GM21825 (cell line): ENCODE data around the gene ISCU.
"Not testable (repeated sequence)": the region's sequence is repeated elsewhere in the genome, so short reads cannot be mapped to it uniquely, and the experiment has no call there.

ENCODE experiments used
- ATAC-seq: cut with Tn5 transposase; IDR thresholded peaks from one replicate; pipeline ENCODE4 v1.9.1; 2021; ENCODE audit warnings: mild to moderate bottlenecking, moderate library complexity; ENCODE audit not compliant: unreplicated experiment

The ISCU gene

DNA sequence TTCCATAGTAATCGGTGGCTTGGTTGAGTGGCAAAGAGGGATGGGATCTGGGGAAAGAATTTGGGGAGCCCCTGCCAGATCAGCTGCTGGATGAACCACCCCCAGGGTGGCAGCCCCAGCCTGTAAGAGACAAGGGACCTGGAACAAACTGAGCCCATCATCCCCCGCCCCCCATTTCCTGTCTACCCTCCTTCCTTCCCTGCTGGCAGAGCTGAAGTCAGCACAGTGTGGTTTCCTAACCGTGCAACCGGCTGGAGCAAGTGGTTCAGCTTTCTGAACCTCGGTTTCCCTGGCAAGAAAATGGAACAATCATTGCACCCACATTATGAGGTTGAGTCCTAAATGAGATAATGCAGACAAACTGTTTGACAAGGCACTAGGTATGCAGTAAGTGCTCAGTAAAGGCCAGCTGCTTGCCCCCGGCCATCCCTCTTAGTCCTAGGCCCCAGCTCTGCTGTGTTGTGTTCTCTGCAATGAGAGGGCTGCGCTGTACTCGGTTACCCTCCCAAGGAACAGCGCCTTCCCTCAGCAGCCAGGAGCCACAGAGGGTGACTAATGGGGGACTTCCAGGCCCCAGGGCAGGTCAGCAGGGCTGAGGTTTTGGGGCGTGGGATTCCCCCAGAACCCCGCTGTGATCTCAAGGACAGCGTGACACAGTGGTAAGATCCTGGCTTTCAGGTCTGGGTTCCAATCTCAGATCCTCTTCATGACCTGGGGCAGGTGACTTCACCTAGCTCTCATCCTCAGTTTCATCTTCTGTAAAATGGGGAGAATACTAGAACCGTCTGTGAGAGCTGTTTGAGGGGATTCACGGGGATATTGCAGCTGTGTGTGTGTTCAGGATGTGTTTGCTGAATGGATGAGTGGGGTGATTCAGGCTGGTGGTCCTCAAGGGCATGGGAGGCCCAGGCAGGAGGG is 54.8 kb downstream of the ISCU start:
- peak; percentile 83 for ATAC-seq

DNA sequence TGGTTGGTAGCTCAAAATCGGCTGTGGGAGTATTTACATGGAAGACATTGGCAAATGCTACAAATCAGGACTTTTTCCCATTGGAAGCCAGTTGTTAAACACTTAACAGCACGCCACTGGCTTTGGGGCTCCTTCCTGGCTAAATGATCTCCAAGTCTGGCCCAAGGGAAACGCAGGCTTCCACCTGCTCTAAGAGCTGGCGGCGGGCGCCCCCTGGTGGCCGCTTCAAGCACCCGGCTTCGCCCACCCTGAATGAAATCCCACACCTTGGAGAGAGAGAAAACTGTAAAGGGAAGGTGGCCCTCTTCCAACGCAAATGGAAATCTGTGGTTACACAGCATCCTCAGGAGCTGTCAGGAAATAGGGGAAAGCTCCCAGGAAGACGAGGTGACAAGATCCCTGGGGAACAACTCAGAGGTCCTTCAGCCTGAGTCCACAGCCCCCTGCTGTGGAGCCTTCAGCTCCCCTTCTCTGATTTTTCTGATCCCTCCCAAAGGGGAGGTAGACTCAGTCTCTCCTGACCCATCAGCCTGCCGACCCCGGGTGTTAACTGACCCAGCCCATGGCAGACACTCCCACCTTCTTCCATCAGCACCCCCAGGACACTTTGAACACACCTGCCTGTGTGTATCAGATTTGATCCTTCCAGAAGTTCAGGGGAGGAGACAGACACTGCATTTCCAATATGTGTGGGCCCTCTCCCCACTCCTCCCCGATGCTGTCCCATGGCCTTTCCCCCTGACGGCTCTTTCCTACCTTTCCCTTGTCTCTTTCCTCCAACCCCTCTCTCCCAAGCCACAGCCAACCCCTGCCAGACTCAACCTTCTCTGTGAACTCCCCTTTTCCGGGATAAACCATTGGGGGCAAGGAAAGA is 55.9 kb downstream of the ISCU start:
- peak; percentile 48 for ATAC-seq

DNA sequence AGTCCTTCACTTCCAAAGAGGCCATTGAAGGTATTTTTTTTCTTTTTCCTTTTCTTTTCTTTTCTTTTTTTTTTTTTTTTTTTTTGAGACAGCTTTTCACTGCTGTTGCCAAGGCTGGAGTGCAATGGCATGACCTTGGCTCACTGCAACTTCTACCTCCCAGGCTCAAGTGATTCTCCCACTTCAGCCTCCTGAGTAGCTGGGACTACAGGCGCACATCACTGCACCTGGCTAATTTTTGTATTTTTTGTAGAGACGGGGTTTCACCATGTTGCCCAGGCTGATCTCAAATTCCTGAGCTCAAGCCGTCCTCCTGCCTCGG is 56.5 kb downstream of the ISCU start:
- not testable (repeated sequence) for ATAC-seq
